ENCODE data around the gene SLC36A1. TPM values are rescaled to one million over a fixed set of nuclear protein-coding genes. Genes with fewer than 3 reads are reported as not detected.

The SLC36A1 gene
- total RNA-seq, 4 donors from 2014 or later: 4.5 to 7.5 (median 5.9) TPM

DNA sequence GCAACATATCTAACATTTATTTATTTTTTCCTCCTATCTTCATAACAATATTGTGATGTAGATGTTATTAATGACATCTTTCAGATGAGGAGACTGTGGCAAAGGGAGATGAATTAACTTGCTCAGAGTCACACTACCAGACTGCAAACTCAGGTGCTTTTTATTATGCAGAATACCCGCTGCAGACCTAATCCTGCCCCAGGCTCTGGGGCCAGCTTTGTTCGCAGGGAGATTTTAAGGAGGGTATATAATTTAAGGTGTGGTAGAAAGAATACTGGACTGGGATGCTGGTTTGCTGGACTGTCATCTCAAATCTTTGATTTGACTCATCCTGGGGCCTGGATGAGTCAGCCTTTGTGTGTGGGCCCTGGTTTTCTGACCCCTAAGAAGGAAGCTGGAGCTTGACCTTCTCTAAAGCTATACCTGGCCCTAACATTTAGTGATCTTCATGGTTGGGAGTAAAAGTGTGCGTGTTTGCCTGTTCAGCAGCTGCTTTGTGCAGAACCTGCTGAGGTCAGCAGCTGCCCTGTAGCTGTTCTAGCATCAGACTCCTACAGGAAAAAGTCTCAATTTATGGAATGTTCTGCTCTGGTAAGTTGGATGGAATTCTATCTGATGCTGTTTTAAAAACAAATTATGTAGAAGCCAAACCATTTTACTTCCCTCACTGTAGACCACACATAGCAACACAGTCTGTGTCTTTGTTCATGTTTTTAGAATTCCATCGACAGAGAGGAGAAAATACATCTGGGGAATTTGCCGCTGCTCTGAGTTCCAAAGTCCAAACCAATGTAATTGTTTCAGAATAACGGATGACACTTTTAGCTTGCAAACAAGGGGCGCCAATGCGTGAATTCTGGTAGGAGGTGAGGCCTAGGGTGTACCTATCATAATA is 4.5 kb downstream of the SLC36A1 start:
- Histone ChIP-seq H3K36me3 (no peaks in the 10 kb centered on the region), H3K27ac (no peak overlapping the region), H3K27me3 (no peaks in the 10 kb centered on the region), H3K4me3 (replicated peaks in 1 of 3) (no peak overlapping the region), H3K9me3 (no peaks in the 10 kb centered on the region), H3K4me1 (peaks cover 0 to 6% of the 10 kb centered on the region in 2 donors)
- intact Hi-C loops (cut with DNase I): no loop called here
- DNase-seq: no peak
- no peak for TF ChIP-seq POLR2A (IDR thresholded peaks at IDR 0.05)
- no peak for TF ChIP-seq CTCF (IDR thresholded peaks at IDR 0.05)
- 85 to 93% methylated on average over 8 of the region's 8 CpGs for WGBS, 2 donors

- no peak overlapping the region for H3K27ac ChIP-seq
- no peaks in the 10 kb centered on the region for H3K27me3 ChIP-seq
- H3K4me1 ChIP-seq: no peaks in the 10 kb centered on the region
- no peaks in the 10 kb centered on the region for H3K36me3 ChIP-seq
- WGBS, 2 donors: 88 to 96% methylated on average over 2 of the region's 2 CpGs
- H3K4me3 ChIP-seq (replicated peaks in 1 of 3): no peak overlapping the region
- DNase-seq: no peak
- TF ChIP-seq CTCF (IDR thresholded peaks at IDR 0.05) (no peak), POLR2A (IDR thresholded peaks at IDR 0.05) (no peak)
- intact Hi-C loops (cut with DNase I): no loop called here
- no peaks in the 10 kb centered on the region for H3K9me3 ChIP-seq
Measured at GRCh38 chr5:151454166-151454565, 6.8 kb downstream of the SLC36A1 start.

DNA sequence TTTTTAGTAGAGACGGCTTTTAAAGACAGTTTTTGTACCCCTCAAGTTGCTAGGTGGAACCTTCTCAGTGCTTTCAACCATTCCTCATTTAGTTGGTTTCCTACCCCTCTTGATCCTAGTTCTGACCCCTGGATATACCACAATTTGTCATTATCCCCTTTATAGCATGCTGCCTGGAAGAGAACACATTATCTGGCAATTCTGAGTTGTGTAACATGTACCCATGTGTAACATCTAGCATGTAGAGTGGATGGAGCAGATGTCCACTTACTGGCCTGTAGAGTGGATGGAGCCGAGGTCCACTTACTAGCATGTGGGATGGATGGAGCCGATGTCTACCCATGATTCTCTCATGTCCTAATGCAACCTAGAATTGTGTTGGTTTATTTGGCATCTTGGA is 7.5 kb downstream of the SLC36A1 start:
- Histone ChIP-seq H3K27ac (no peak overlapping the region), H3K4me3 (replicated peaks in 1 of 3) (no peak overlapping the region), H3K9me3 (no peaks in the 10 kb centered on the region), H3K36me3 (no peaks in the 10 kb centered on the region), H3K4me1 (no peaks in the 10 kb centered on the region), H3K27me3 (no peaks in the 10 kb centered on the region)
- intact Hi-C loops (cut with DNase I): no loop called here
- TF ChIP-seq POLR2A (IDR thresholded peaks at IDR 0.05) (no peak), CTCF (IDR thresholded peaks at IDR 0.05) (no peak)
- DNase-seq: no peak
- WGBS, 2 donors: 92 to 97% methylated on average over 3 of the region's 3 CpGs

GRCh38 chr5:151456321-151456940 is 9.0 kb downstream of the SLC36A1 start:
- no peak for DNase-seq
- Histone ChIP-seq H3K27me3 (no peaks in the 10 kb centered on the region), H3K36me3 (no peaks in the 10 kb centered on the region), H3K27ac (no peak overlapping the region), H3K9me3 (no peaks in the 10 kb centered on the region), H3K4me1 (no peaks in the 10 kb centered on the region), H3K4me3 (replicated peaks in 1 of 3) (no peak overlapping the region)
- 46 to 59% methylated on average over 5 to 10 of the region's 10 CpGs for WGBS, 2 donors
- TF ChIP-seq POLR2A (IDR thresholded peaks at IDR 0.05): no peak
- TF ChIP-seq CTCF (IDR thresholded peaks at IDR 0.05): no peak
- intact Hi-C loops (cut with DNase I): no loop called here

DNA sequence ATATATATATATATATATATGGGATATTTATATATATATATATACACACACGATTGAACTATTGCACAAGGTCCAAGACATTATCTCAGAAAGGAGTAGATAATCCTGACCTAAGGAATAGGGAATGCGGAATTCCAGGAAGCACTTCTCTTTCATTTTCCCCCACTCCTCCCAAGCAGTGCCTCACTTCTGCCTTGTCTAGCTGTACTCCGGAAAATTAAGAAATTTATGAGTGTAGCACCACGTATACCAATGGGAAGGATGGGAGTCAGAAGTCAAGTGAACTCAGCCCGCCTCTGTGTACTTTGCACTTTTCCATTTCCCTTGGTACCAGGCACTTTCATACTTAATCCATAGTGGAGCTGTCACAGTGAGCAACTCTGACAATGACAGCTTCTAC is 10.9 kb downstream of the SLC36A1 start:
- no peaks in the 10 kb centered on the region for H3K4me1 ChIP-seq
- intact Hi-C loops (cut with DNase I): no loop called here
- no peaks in the 10 kb centered on the region for H3K9me3 ChIP-seq
- TF ChIP-seq CTCF (IDR thresholded peaks at IDR 0.05): no peak
- TF ChIP-seq POLR2A (IDR thresholded peaks at IDR 0.05): no peak
- no peak overlapping the region for H3K4me3 ChIP-seq (replicated peaks in 1 of 3)
- WGBS, 2 donors: 69% methylated on average over 5 of the region's 5 CpGs
- H3K36me3 ChIP-seq: no peaks in the 10 kb centered on the region
- DNase-seq: no peak
- H3K27ac ChIP-seq: no peak overlapping the region
- H3K27me3 ChIP-seq: no peaks in the 10 kb centered on the region

Measured in thyroid gland (tissue), 4 donors.